GM18861 (cell line): Measurements from ENCODE around the gene DYNC2I2.
"Not testable (repeated sequence)": the region's sequence is repeated elsewhere in the genome, so short reads cannot be mapped to it uniquely, and the experiment has no call there.

Experiments used
- ATAC-seq: cut with Tn5 transposase; IDR thresholded peaks from one replicate; pipeline ENCODE4 v1.9.1; 2021; ENCODE audit not compliant: unreplicated experiment

DYNC2I2 gene

GRCh38 chr9:128619779-128620178 lies 36.9 kb downstream of the DYNC2I2 start:
- ATAC-seq, result no peak

GRCh38 chr9:128619127-128619526 lies 37.5 kb downstream of the DYNC2I2 start:
- no peak for ATAC-seq

- ATAC-seq, result no peak
Measured at GRCh38 chr9:128617943-128618342, 38.7 kb downstream of the DYNC2I2 start.

- ATAC-seq, result no peak
Measured at GRCh38 chr9:128615571-128615970, 41.1 kb downstream of the DYNC2I2 start.

GRCh38 chr9:128614728-128615127 lies 41.9 kb downstream of the DYNC2I2 start:
- ATAC-seq, result no peak

GRCh38 chr9:128611600-128612394 lies 44.9 kb downstream of the DYNC2I2 start:
- ATAC-seq, result no peak

GRCh38 chr9:128610897-128611296 lies 45.8 kb downstream of the DYNC2I2 start:
- ATAC-seq, result no peak

- no peak for ATAC-seq
Measured at GRCh38 chr9:128607642-128608350, 48.9 kb downstream of the DYNC2I2 start.

GRCh38 chr9:128603697-128604096 lies 53.0 kb downstream of the DYNC2I2 start:
- no peak for ATAC-seq

GRCh38 chr9:128600099-128600498 lies 56.5 kb downstream of the DYNC2I2 start:
- no peak for ATAC-seq

- no peak for ATAC-seq
Measured at GRCh38 chr9:128595471-128595870, 61.2 kb downstream of the DYNC2I2 start.

GRCh38 chr9:128593856-128594255 lies 62.8 kb downstream of the DYNC2I2 start:
- no peak for ATAC-seq

- ATAC-seq, result no peak
Measured at GRCh38 chr9:128593039-128593438, 63.6 kb downstream of the DYNC2I2 start.

GRCh38 chr9:128588581-128589233 lies 67.9 kb downstream of the DYNC2I2 start:
- ATAC-seq, result no peak

- ATAC-seq, result no peak
Measured at GRCh38 chr9:128587453-128587852, 69.2 kb downstream of the DYNC2I2 start.

- ATAC-seq, result not testable (repeated sequence)
Measured at GRCh38 chr9:128586934-128587333, 69.7 kb downstream of the DYNC2I2 start.

- ATAC-seq, result not testable (repeated sequence)
Measured at GRCh38 chr9:128585155-128585554, 71.5 kb downstream of the DYNC2I2 start.
